Body of pancreas (tissue), 4 donors: ENCODE measurements around the gene WNT5B. TPM values are rescaled to one million over a fixed set of nuclear protein-coding genes. Genes with fewer than 3 reads are reported as not detected.
A peak's percentile ranks its signal among the peaks of the same experiment; 100 is the strongest.

Source experiments
- ATAC-seq: fragments of 150-250 bp; one replicate; pipeline ENCODE4 v1.9.1; 2016
- DNase-seq, 4 donors: peaks; one replicate each; pipeline ENCODE4 v3.0.0-alpha.2; 2019
- H3K27ac ChIP-seq, 4 donors: fragments of 200-600 bp; sonication (generic); 1 replicate in 3 of 4; 2 replicates in 1 of 4; pipeline versions ENCODE4 v1.5.1 to v1.6.1; 2016 to 2019; ENCODE audit warnings: mild to moderate bottlenecking in 1 of 4, mixed read lengths in 1 of 4, moderate library complexity in 1 of 4
- H3K27me3 ChIP-seq, 2 donors: fragments of 200-600 bp; sonication (generic); one replicate each; pipeline ENCODE4 v1.6.0; 2016; ENCODE audit warnings: mild to moderate bottlenecking in 1 of 2
- H3K36me3 ChIP-seq, 2 donors: fragments of 200-600 bp; sonication (generic); replicated peaks in 1 of 2; 2 replicates each; pipeline ENCODE4 v1.5.1; 2016; ENCODE audit warnings: low read depth in 2 of 2; ENCODE audit not compliant: insufficient read depth in 1 of 2
- H3K4me1 ChIP-seq: fragments of 200-600 bp; sonication (generic); one replicate; pipeline ENCODE4 v1.6.0; 2016
- H3K4me3 ChIP-seq, 2 donors: fragments of 200-600 bp; sonication (generic); 1 replicate in 1 of 2; 2 replicates in 1 of 2; pipeline ENCODE4 v1.5.1; 2016 to 2019
- H3K9me3 ChIP-seq, 3 donors: fragments of 200-600 bp; sonication (generic); 1 replicate in 2 of 3; 2 replicates in 1 of 3; pipeline ENCODE4 v1.5.1; 2016
- CTCF ChIP-seq, 7 experiments: fragments of 450-650 bp in 4 of 7; fragments of 200-600 bp in 3 of 7; sonication (generic) in 3 of 7; IDR thresholded peaks; one replicate each; pipeline ENCODE4 v1.5.1; 2016 to 2019; ENCODE audit warnings: antibody characterized with exemption in 7 of 7
- POLR2A ChIP-seq, 3 donors: fragments of 450-650 bp; IDR thresholded peaks; one replicate each; pipeline ENCODE4 v1.6.1; 2016; ENCODE audit warnings: antibody characterized with exemption in 3 of 3, mild to moderate bottlenecking in 2 of 3
- WGBS, 2 donors: methylation state at CpG; one replicate each; pipeline ENCODE4 v1.1.5; 2017; 5-methylcytosine and 5-hydroxymethylcytosine counted together
- intact Hi-C: fragments of 100-400 bp; cut with DNase I; formaldehyde crosslinking; loops from one replicate; pipeline ENCODE4 v1.15.1; 2023
- total RNA-seq, 2 donors: library from RNA; depleted of rRNA; stranded (reverse); fragments of >200 nt; gene quantifications; one replicate each; pipeline ENCODE4 v1.1.0, GENCODE V29; 2016

The WNT5B gene
- total RNA-seq, 2 donors from 2014 or later: not detected

GRCh38 chr12:1582709-1583050, 46.4 kb upstream of the WNT5B start:
- Histone ChIP-seq H3K36me3 (no peaks in the 10 kb centered on the region), H3K9me3 (no peaks in the 10 kb centered on the region), H3K27ac (no peak overlapping the region), H3K27me3 (no peaks in the 10 kb centered on the region), H3K4me1 (peaks cover 12% of the 10 kb centered on the region), H3K4me3 (no peak overlapping the region)
- intact Hi-C loops: loop anchor here (10.0 kb wide), 1 partner anchor 468 kb away; no protein-coding TSS in a partner anchor
- DNase-seq (no peak), ATAC-seq (no peak)
- 74 to 77% methylated on average over 4 of the region's 4 CpGs for WGBS, 2 donors
- TF ChIP-seq CTCF (IDR thresholded peaks at IDR 0.05) (no peak), POLR2A (IDR thresholded peaks at IDR 0.05) (no peak)

DNA sequence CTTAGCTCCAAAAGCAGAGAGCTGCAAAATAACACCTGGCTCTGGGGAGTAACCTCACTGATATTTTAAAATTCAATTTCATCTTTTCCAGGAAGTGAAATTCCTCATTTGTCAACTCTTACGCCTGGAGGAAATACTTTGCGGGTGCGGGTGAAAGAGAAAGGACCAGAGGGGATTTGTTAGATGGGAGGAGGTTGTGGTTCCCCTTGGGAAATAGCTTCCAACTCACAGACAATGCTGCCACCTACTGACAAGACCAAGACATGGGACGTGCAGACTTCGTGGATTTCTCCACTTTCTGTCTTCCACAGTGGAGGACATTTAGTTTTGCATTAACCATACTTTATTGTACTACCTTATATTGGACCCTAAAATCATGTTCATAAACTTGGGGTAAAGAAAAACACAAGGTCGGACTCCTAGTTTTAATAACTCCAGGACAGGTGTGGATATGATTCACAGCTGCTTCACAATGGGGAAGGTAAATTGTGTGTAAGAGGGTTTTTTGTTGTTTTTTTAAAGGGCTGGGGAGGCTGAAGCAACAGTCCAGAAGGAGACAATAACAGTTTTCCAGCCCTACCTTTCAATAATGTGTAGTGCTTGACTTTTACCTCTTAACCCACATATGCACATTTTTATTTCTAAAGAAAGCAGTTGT, 45.5 kb upstream of the WNT5B start:
- TF ChIP-seq POLR2A (IDR thresholded peaks at IDR 0.05) (no peak), CTCF (IDR thresholded peaks at IDR 0.05) (peak; percentile 60 to 90 (median 86))
- H3K4me1 ChIP-seq: peaks cover 21% of the 10 kb centered on the region
- intact Hi-C loops: loop anchor here (10.0 kb wide), 1 partner anchor 469 kb away; no protein-coding TSS in a partner anchor
- DNase-seq (peak; percentile 64 to 75 (median 71)), ATAC-seq (peak; percentile 77)
- no peak overlapping the region for H3K4me3 ChIP-seq
- no peaks in the 10 kb centered on the region for H3K27me3 ChIP-seq
- H3K36me3 ChIP-seq: no peaks in the 10 kb centered on the region
- no peak overlapping the region for H3K27ac ChIP-seq
- H3K9me3 ChIP-seq: no peaks in the 10 kb centered on the region
- 1% methylated on average over 6 of the region's 6 CpGs for WGBS, 2 donors

- no peak for DNase-seq
- intact Hi-C loops: loop anchor here (10.0 kb wide), 1 partner anchor 470 kb away; no protein-coding TSS in a partner anchor
Measured at GRCh38 chr12:1584326-1584725, 44.7 kb upstream of the WNT5B start.

DNA sequence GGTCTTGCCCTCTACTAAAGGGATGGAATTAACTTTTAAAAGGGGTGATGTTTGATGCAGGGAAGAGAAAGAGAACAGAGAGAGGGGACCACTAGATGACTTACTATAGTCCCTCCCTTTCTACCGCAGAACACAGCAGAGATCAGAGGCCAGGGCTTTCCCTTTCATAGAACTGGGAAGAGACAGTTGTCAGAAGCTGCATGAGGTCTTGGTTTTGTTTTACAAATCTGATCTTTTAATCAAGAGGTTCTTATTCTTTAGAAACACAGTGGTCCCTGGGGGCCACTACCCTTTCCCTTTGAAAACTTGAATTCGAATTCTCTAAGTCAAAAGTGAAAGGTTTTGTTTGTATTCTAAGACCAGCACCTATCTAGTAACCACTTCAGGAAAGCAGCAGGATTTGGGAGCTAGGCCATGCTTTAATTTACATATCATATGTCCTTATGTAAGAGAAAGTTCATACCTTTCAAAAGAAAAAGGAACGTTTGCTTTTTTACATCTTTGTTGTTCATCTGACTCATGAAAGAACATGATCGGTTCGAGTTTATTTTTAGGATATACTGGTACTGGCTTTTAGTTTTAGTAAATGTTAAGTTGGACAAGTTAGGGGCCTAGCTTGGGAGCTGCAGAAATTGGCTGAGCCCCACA, 41.0 kb upstream of the WNT5B start:
- DNase-seq: no peak
- no peaks in the 10 kb centered on the region for H3K27me3 ChIP-seq
- H3K9me3 ChIP-seq: no peaks in the 10 kb centered on the region
- H3K36me3 ChIP-seq: no peaks in the 10 kb centered on the region
- H3K27ac ChIP-seq: peak overlapping the region in 2 of 4 donors; percentile 4 to 12
- H3K4me3 ChIP-seq: no peak overlapping the region
- no peak for ATAC-seq
- TF ChIP-seq CTCF (IDR thresholded peaks at IDR 0.05): no peak
- no peak for TF ChIP-seq POLR2A (IDR thresholded peaks at IDR 0.05)
- 32 to 34% methylated on average over 5 of the region's 5 CpGs for WGBS, 2 donors
- peaks cover 59% of the 10 kb centered on the region for H3K4me1 ChIP-seq
- intact Hi-C loops: loop anchor here (10.0 kb wide), 1 partner anchor 473 kb away; no protein-coding TSS in a partner anchor

More at GRCh38 chr12:1584326-1584725, 44.7 kb upstream of the WNT5B start:
- H3K4me3 ChIP-seq: no peak overlapping the region
- no peak for TF ChIP-seq POLR2A (IDR thresholded peaks at IDR 0.05)
- TF ChIP-seq CTCF (IDR thresholded peaks at IDR 0.05): no peak
- WGBS, 2 donors: 84 to 91% methylated on average over 4 of the region's 4 CpGs
- H3K27me3 ChIP-seq: no peaks in the 10 kb centered on the region
- H3K4me1 ChIP-seq: peaks cover 26% of the 10 kb centered on the region
- H3K27ac ChIP-seq: no peak overlapping the region
- no peaks in the 10 kb centered on the region for H3K36me3 ChIP-seq
- no peak for ATAC-seq
- H3K9me3 ChIP-seq: no peaks in the 10 kb centered on the region
